HEK293T (cell line): ENCODE data around the gene CYP4F12.

Experiments used
- BHLHE40 ChIP-seq: fragments of 450-650 bp; IDR thresholded peaks from 2 replicates; pipeline ENCODE4 v1.6.1; 2016; ENCODE audit warnings: mild to moderate bottlenecking, moderate library complexity, borderline replicate concordance
- L3MBTL2 ChIP-seq: fragments of 450-650 bp; conservative IDR thresholded peaks from 2 replicates; pipeline ENCODE4 v1.6.1; 2016; ENCODE audit warnings: mild to moderate bottlenecking
- SUZ12 ChIP-seq: fragments of 450-650 bp; IDR thresholded peaks from 2 replicates; pipeline ENCODE4 v1.6.1; 2016; ENCODE audit warnings: mild to moderate bottlenecking
- TARDBP ChIP-seq: fragments of 450-650 bp; IDR thresholded peaks from 2 replicates; pipeline ENCODE4 v1.6.1; 2016

DNA sequence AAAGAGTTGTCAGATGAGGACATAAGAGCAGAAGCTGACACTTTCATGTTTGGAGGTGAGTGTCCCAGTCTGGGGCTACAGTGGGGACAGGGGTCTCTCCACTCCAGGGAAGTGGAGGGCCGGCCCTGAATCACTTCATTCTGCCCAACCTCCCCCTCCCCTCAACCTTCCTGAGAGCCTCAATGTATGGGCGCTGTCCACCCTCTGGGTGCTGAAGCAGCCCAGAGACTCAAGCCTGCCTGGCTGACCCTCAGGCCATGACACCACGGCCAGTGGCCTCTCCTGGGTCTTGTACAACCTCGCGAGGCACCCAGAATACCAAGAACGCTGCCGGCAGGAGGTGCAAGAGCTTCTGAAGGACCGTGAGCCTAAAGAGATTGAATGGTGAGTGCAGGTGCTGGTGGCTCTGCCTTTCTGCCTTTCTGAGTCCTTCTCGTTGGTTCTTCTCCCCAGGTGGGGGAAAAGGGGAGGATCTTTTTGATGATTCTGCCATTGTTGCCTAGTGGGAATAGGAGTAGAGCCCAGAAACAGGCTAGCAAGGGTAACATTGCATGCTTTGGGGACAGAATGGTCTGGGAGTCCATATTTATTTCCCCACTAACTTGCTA lies 49.1 kb upstream of the CYP4F12 start:
- no peak for TF ChIP-seq TARDBP
- TF ChIP-seq L3MBTL2, result no peak
- no peak for TF ChIP-seq SUZ12
- no peak for TF ChIP-seq BHLHE40
